HG03520 (cell line): ENCODE data around the gene ATP11C.
A peak's percentile ranks its signal among the peaks of the same experiment; 100 is the strongest.
"Not testable (repeated sequence)": the region's sequence is repeated elsewhere in the genome, so short reads cannot be mapped to it uniquely, and the experiment has no call there.

Source experiments
- ATAC-seq: cut with Tn5 transposase; IDR thresholded peaks from one replicate; pipeline ENCODE4 v1.9.1; 2021; ENCODE audit warnings: mild to moderate bottlenecking, moderate library complexity; ENCODE audit not compliant: unreplicated experiment

Gene ATP11C

DNA sequence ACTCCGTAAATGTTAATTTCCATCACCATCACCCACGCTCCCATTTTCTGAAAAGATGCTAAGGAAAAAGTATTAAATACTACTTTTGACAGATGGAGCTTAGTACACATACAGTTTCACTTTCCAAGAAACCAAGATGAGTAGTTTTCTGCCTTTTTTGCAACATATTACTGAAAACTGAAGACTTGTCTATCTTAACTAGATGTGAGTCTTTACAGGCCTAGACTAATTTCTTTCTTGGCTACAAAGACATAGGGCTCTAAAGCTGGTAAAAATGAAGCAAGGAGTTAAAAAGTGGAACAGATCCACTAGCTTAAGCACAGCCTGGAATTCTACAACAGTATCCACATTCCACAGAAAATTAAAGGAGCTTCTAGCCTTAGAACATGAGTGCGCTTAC lies 68.2 kb downstream of the ATP11C start:
- ATAC-seq: no peak

DNA sequence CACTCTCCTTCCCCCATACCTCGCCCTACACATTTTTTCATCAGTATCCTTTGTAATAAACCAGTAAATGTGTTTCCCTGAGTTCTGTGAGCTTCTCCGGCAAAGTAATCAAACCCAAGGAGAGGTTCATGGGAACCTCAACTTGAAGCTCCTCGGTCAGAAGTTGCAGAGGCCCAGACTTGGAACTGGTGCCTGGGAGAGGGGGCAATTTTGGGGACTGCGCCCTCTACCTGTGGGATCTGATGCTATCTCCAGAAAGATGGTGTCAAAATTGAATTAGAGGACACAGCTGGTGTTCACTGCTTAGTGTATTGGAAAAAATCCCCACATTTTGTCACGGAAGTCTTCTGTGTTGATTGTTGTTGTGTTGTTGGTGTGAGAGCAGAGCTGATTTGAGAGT lies 70.6 kb downstream of the ATP11C start:
- ATAC-seq: no peak

DNA sequence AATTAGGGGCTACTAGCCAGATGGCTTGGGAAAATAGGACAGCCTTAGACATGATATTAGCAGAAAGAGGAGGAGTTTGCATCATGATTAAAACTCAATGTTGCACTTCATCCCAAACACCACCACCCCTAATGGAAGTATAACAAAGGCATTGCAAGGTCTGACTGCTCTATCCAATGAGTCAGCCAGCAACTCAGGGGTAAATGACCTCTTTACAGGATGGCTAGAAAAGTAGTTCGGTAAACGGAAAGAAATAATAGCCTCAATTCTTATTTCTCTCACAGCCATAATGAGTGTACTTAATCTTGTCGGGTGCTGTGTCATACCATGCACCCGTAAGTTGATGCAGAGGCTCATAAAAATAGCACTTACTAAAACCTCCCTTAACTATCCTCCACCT lies 76.0 kb downstream of the ATP11C start:
- not testable (repeated sequence) for ATAC-seq

DNA sequence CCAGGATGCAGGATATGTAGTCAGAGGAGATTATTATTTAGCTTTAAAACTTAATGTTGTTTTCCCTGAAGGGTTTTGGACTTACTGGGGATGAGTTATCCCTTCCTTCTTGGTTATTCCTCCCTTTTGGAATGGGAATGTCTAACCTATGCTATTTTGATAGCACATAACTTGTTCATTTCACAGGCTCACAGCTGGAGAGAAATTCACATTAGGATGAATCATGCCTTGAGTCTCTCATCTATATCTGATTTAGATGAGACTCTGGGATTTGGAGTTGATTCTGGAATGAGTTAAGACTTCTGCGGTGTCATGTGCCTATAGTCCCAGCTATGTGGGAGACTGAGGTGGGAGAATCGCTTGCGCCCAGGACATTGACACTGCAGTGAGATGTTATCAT lies 81.1 kb downstream of the ATP11C start:
- ATAC-seq: no peak

DNA sequence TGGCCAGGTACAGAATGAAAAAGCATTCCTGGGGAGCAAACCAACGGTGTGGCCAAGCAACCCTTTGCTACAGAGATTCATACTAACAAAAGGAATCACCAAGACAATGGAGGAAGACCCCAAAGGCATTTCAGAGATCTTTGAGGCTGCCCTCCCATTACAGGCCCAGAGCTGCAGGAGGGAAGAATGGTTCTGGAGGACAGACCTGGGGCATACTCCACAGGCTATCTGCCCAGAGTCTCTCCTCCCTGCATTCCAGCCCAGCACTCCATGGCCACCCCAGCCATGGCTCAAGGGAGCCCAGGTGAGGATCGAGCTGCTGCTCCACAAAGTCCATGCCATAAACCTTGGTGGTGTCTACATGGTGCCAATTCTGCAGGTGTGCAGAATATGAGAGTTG lies 81.9 kb downstream of the ATP11C start:
- ATAC-seq: no peak

DNA sequence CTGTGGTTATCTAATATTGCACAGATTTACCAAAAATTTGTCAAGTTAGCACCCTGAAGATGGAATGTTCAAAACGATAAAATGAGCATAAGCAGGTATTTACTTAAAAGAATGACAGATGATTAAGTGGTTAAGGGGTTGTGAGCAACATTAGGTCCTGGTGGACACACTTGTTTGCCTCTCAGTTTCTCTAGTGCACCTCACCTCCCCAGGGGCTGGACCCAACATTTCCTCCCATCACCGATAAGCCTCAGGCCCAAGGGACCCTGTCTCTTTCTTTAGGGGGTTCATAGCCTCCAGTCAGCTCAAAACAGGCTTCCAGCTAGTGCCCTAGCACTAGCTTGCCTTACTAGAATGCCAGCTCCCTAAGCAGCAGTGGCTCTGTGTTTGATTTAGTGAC lies 88.0 kb downstream of the ATP11C start:
- ATAC-seq: peak; percentile 36

DNA sequence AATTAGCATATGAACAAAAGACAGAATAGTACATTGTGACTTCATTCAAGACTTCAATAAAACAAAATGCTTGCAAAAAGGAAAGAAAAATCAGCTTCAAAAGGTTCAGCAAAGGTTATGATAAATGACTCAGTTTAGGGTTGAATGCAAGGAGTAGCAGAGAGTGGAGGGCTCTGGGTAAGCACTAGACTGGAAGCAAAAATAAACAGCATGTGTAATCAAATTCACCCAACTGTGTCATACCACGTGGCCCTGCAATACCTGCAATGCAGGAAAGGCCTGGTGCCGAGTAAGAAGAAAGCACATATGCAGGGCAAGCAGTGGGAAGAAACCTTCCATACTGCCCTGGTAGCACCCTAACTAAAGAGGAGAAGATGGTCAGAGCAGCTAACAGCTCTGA lies 88.7 kb downstream of the ATP11C start:
- ATAC-seq: peak; percentile 50

DNA sequence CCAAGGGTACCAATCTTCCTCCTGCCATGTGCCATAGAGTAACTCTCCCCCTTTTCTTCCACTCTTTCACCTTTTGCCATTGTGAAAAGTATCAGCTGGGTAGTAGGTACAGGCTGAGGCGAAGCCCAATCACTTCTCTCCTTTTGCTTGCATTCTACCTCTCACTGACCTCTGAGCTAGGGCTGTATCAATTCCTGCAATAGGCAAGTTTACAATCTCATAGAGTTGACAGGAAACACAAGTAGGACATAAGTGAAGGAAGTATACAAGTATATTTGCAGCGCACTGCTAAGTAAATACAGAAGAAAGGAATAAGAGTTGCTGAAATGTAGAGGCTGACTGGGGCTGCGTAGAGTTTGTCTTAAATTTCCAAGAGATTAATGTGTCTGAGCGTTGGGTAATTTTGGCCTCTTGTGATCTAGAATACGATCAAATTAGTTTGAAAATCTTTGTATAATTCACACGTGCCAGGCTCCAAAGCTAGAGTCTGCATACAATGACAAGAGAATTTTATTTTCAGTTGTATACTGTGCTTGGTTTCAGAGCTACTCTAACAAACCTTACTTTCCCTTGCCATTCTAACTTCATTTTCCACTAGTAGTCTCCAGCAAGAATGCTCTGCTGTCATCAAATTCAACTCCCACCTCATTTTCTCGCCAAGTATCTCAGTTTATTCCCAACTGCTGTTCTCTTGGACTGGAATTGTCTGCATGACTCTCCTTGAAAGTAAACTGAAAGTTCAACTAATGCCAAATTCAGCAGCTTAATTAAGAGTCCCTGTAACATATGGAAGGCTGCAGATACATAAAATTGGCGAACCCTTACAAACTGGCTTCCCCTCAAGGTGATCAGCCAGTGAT lies 90.3 kb downstream of the ATP11C start:
- ATAC-seq: no peak

DNA sequence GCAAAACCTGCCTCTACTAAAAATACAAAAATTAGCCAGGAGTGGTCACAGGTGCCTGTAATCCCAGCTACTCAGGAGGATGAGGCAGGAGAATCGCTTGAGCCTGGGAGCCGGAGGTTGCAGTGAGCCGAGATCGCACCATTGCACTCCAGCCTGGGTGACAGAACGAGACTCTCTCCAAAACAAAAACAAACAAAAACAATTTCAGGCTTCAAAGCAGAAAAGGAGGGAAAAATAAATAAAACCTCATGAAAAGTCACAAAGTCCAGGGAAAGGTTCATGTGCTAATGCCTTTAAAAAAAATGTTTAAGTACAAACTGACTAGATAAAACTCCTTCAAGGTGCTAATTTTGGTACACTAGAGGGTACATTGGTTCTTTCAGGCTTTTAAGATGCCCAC lies 96.5 kb downstream of the ATP11C start:
- ATAC-seq: not testable (repeated sequence)

DNA sequence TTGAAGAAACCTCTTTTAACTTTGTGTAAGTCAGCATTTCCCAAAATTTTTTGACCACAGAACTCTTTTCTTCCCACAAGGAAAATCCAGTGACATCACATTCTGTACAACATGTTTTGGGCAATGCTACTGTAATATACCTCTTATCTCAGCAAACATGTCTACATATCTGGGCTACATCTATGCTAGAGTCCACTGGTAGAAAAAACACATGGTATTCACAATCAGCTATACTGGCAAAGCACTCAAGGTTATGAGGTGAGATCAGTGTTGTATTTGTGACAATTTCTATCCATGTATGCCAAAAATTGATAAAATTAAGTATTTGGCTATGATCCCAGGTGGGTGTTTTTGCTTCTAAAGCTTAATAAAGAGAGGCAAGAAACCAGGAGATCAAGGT lies 98.0 kb downstream of the ATP11C start:
- ATAC-seq: no peak

DNA sequence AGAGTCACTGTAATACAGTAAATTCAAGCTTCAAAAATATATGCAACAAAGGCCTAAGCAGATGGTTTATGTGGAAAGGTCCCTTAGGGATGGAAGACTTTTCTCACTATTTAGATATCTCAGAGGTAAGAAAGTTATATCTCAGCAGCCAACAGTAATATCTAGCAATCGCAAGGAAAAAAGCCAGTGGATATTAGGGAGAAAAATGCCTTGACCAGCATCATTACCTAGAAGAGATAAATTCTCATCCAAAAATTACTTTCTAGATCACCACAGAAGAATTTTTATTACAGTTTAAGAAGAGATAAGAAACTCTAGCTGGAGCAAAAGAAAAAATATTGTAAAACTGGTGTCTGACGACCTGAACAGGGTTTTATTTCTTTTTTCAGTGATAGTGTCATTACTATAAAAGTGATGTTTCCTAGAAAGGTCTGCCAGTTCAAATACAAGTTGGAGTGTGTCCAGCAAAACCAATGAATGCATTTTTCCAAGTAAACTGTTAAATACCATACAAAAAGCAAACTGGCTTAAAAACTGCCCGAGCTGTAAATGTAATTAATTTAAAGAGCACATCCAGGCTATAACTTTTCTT lies 100.0 kb downstream of the ATP11C start:
- ATAC-seq: no peak

DNA sequence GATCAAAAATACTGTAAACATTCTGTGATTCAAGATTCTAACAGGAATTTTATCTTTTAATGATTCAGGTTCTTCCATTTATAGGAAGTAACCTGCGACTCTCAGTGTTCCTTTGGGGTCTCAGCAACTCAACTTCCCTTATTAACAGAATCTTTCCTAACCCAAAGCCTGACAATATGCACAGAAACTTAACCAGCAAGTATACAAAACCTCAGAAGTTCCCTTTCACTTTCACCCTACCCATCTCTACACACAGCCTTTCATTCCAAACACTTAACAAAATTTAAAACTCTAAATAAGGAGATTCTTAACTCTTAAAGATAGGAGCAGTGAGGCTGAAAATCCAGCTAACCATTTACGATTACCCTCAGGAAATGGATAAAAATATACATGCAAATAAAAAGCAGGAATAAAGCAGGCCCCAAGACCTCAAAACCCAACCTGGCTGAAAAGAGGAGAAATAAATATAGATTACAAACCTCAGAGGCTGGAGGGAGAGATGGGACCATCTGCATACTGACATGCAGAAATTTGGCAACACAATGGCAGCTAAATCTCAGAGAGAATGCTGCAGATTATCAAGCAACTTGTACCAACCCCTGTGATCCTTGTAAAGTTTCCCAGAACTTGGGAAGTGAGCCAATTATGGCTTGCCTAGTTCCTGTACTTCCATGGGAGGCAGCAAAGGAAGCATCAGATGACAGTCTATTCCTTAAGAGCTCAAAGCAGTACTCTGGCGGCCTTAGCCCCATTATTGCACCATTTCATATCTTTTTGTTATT lies 101.0 kb downstream of the ATP11C start:
- no peak for ATAC-seq

DNA sequence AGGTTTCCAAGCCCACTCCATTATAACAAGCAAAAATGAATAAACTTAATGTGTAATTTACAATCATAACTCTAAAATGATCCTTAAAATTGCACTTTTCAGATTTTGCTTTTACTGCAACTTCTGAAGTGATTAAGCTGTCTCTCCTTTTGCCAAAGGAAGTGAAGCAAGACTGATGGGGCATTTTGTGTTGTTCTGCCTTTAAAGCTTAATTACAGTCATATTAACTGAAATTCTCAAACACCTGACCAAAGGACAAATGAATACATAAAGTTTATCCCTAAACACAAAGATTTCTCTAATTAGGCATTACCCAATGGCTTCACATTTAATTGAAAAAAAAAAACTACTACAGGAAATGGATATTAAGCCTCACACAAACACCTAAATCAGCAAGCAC lies 101.8 kb downstream of the ATP11C start:
- no peak for ATAC-seq

DNA sequence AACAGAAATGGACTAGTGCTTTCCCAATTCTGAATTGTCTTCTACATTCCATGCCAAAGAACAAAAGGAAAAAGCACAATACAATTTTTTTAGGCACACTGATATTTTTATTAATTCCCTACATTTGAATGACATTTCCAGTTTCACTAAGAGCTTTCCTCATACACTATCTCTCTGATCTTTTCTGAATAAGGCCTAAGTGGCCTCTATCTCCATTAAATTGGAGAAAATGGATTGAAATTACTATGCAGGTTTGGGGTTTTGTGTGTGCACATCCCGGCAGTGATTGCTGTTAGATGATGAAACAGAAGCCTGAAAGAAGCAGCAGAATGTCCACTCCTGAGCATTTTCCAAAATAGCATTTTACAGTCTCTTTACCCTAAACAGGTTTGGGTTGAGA lies 104.0 kb downstream of the ATP11C start:
- ATAC-seq: no peak

DNA sequence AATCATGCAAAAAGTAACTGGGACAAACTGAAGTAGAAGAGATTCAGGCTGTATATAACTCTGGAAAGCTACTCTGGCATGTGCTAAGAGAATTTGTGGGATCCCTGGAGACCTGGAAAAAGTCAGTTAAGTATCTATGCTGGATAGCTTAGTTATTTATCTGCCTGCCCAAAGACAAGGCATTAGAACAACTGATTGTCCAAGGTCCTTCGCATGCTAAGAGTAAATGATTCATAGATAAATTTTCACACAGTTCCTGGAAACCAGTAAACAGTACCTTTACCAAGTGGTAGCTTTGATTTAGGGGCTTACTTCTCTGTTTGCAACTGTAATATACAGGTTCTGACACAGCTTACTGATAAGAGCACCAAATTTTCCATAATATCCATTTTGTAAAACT lies 104.8 kb downstream of the ATP11C start:
- no peak for ATAC-seq

DNA sequence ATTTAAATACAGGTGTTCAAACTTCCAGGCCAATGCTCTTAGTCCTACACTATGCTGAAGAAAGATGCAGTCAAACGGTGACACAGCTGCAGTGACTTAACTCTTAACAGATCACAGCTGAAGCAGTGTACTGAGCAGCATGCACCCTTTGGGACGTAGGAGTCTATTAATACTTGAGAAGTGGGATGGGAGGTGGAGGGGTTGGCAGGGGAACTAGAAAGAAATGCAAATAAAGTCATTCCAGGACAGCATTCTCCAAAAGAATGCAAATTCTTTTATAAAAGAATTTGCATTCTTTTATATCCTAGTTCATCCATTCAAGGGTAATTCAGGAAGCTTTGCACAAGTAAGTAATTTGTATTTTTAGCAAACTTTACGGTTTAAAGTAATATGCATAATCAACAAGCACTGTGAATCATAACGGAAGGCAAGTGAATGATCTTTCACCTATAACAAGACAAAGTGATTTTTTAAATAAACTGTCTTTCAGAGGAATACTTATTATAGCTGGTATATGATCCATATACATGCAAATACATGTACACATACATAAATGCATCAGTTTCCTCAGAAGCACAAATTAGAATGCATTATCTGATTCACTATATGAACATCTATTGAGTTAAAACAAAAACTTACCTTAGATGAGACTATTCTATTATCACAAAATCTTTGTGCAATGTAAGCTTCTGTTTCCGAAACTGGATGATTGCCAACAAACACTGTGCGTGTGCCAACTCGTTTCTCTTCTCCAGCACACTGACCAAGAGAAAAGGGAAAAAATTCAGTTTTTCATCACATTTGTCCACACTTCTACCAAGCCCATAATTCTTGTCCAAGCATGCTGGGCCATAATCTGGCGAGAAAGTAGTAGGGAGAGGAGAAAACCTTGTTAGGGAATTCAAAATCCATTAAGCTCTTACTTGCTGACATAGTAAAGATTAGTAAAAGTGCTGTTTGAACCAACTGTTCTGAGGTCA lies 106.5 kb downstream of the ATP11C start:
- ATAC-seq: no peak

DNA sequence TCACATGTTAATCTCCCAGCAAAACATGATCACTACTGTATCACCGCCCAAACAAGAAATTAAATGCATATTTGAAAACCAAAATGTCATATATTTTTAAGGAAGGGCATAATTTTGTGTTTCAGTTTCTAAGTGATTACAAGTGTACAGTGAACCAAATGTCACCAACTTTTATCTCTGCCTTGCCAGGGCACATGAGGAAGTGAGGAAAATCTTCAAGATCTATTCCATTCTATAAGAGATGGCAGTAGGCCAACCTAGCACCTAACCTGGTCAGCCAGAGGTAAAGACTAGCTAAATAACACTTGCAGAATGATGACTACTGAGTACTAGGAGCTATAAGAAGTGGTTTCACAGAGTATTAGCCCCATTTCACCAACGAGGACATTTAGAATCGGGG lies 107.2 kb downstream of the ATP11C start:
- ATAC-seq: no peak

DNA sequence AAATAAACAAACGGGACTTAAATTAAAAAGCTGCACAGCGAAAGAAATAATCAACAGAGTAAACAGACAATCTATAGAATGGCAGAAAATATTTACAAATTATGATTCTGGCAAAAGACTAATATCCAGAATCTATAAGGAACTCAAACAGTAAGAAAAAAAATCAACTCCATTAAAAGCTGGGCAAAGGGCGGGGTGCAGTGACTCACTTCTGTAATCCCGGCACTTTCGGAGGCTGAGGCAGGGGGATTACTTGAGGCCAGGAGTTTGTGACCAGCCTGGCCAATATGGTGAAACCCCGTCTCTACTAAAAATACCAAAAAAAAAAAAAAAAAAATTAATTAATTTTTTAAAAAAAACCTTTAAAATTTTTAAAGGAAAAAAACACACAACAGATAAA lies 109.0 kb downstream of the ATP11C start:
- ATAC-seq: no peak

DNA sequence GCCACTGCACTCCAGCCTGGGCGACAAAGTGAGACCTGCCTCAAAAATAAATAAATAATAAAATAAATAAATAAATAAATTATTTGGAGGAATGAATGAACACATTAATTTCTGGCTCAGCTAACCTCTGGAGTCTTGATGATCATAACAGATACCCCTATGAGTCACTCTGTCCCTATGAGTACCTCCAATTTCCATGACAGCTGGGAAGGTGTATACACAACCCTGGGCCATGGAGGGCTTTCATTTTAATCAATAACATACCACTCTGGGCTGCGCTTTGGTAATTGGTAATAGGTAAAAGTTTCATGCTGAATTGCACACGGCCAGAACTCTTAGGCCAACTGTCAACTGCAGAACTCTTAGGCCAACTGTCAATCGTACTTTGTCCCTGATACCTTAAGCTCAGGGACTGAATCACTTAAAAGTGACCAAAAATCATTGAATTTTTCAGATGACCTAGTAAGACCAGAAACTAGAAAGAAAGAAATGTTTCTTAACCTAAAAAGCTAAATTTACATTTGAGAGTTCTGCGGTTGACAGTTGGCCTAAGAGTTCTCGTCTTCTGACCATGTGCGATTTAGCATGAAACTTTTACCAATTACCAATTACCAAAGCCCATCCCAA lies 112.4 kb downstream of the ATP11C start:
- no peak for ATAC-seq

DNA sequence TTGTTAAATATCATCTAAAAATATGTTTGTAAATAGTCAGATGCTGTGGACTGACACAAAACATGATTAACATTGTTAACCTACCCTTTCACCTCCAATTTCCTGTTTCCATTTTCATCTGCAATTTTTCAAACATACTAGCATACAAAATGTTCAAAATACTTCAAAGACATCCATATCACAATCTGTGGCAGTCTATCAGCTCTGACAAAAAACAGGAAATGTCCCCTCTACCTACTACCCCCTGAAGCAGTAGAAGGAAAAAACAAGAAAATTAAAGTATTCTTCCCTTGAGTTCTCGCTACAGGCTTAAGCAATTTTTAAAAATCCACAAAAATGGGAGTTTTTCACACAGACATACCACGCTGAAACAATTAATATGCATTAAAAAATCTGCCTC lies 116.6 kb downstream of the ATP11C start:
- ATAC-seq: no peak
